Measurements from ENCODE around the gene ACTA1.
"Not testable (repeated sequence)": the region's sequence is repeated elsewhere in the genome, so short reads cannot be mapped to it uniquely, and the experiment has no call there.

The ACTA1 gene

DNA sequence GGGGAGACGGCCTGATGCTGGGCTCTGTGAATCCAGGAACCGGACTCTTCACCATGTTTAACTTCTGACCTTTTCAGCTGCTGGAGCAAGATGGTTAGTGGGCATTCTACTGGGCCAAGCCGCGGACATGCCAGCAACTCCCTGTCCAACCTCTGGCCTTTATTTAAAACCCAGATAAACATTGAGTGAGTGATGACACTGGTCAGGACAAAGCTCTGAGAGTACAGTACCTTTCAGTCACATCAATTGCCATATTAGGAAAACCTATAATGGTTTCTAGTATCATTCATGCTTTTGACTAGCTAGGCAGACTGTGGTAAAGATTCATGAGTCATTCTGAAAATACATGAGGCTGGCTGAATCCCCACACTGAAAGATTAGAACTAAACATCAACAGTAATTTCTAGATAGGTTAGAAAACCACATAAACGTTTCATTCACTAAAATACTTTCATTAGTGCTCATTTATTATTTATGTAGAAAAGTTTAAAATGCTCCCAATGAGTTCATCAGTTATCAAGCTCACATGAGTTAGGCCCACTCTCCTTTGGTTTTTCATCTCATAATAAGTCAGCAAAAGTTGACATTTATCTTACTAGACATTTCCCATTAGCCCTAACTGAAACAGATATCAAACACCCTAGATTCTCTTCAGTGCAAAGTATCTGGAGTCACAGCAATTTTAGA lies 7.1 kb upstream of the ACTA1 start:
- DNase-seq (ENCODE audit: low read depth in 3 of 3), result no peak

- DNase-seq (ENCODE audit: low read depth in 3 of 3), result no peak
These were observed 4.1 kb upstream of the ACTA1 start for GRCh38 chr1:229438021-229438420.

GRCh38 chr1:229437443-229437842 lies 3.5 kb upstream of the ACTA1 start:
- DNase-seq (ENCODE audit: low read depth in 3 of 3), result no peak

- DNase-seq (ENCODE audit: low read depth in 3 of 3), result no peak
These were observed 2.3 kb upstream of the ACTA1 start for GRCh38 chr1:229436201-229436600.

DNA sequence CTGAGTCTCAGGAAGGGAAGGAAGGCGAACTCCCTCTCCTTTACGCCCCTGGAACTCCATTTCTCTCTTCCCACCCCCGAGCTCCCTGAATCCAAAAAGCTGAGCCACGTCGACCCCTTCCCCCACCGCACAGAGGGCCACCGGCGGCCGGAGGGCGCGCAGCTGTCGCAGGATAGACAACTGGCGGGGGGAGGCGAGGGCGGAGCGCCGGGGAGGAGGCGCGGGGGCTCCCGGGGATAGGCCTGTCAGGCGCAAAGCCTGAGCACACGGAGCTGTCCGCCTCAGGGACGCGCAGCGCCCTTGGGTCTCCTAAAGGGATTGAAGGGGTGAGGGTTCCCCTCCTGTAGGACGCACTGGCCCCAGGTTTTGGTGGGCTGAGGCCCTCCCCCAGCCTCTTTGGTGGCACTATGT lies 752 bp upstream of the ACTA1 start:
- no peak for DNase-seq (ENCODE audit: low read depth in 3 of 3)

- DNase-seq (ENCODE audit: low read depth in 3 of 3), result no peak
These were observed 410 bp downstream of the ACTA1 start for GRCh38 chr1:229433364-229434004.

GRCh38 chr1:229432905-229433304 lies 989 bp downstream of the ACTA1 start:
- DNase-seq (ENCODE audit: low read depth in 3 of 3), result no peak

GRCh38 chr1:229432116-229432461 lies 1.8 kb downstream of the ACTA1 start:
- DNase-seq (ENCODE audit: low read depth in 3 of 3), result no peak

- no peak for DNase-seq (ENCODE audit: low read depth in 3 of 3)
These were observed 2.4 kb downstream of the ACTA1 start for GRCh38 chr1:229431284-229432115.

- DNase-seq (ENCODE audit: low read depth in 3 of 3), result no peak
These were observed 3.1 kb downstream of the ACTA1 start for GRCh38 chr1:229430761-229431283.

GRCh38 chr1:229428256-229428655 lies 5.6 kb downstream of the ACTA1 start:
- no peak for DNase-seq (ENCODE audit: low read depth in 3 of 3)

DNA sequence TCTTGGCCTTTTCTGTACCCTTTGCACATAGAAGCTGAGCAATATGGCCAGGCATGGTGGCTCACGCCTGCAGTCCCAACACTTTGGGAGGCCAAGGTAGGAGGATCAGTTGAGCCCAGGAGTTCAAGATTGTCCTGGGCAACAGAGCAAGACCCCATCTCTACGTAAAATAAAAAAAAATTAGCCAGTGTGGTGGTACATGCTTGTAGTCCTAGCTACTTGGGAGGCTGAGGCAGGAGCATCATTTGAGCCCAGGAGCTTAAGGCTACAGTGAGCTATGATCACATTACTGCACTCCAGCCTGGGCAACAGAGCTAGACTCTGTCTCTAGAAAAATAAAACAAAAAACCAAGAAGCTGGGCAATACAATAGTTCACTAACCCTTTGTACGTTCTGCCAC lies 6.3 kb downstream of the ACTA1 start:
- DNase-seq (ENCODE audit: low read depth in 3 of 3), result no peak

DNA sequence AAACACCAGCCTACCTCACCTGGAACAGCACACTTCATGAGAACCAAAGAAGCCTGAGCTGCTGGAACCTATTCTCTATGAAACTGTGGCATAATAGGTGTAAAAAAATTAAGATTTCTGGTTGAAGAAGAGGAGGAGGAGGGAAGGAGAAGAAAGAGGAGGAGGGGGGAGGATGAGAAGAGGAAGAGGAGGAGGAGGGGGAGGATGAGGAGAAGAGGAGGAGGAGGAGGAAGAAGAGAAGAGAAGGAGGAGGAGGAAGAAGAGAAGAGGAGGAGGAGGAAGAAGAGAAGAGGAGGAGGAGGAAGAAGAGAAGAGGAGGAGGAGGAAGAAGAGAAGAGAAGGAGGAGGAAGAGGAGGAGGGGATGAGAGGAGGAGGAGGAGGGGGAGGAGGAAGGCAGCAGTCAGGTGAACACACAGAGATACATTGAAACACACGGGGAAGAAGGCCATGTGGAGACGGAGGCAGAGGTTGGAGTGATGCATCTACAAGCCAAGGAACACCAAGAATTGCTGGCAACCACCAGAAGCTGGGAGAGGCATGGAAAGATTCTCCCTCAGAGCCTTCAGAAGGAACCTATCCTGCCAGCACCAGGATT lies 8.2 kb downstream of the ACTA1 start:
- no peak for DNase-seq (ENCODE audit: low read depth in 3 of 3)

GRCh38 chr1:229420765-229421164 lies 13.1 kb downstream of the ACTA1 start:
- DNase-seq (ENCODE audit: low read depth in 3 of 3), result no peak

DNA sequence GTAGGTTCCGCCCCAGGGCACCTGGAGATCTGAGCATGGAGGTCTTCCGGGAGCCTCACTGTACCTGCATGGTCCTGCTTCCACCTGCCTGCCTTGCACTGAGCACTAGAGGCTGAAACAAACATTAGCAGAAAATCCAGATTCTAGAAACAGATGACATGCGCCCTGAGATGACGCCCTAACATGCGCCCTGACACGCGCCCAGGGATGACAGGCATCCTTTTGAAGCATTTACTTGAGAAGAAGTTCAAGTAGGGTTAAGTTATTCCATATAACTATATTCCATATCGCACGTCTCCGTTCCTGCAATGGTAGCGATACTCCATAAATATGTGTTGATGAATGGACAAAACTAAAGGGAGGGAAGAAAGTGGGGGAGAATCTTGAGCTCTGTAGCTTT lies 13.7 kb downstream of the ACTA1 start:
- no peak for DNase-seq (ENCODE audit: low read depth in 3 of 3)

DNA sequence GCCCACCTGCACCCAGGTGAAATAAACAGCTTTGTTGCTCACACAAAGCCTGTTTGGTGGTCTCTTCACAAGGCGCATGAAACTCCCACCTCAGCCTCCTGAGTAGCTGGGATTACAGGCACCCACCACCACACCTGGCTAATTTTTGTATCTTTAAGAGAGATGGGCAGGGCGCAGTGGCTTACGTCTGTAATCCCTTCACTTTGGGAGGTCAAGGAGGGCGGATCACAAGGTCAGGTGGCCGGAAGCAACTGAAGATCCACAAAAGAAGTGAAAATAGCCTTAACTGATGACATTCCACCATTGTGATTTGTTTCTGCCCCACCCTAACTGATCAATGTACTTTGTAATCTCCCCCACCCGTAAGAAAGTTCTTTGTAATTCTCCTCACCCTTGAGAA lies 15.3 kb downstream of the ACTA1 start:
- not testable (repeated sequence) for DNase-seq (ENCODE audit: low read depth in 3 of 3)

DNA sequence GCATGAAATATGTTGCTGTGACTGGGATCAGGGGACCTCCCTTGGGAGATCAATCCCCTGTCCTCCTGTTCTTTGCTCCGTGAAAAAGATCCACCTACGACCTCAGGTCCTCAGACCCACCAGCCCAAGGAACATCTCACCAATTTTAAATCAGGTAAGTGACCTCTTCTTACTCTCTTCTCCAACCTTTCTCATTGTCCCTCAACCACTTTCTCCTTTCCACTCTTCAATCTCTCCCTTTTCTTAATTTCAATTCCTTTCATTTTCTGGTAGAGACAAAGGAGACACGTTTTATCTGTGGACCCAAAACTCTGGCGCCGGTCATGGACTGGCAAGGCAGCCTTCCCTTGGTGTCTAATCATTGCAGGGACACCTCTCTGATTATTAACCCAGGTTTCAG lies 21.1 kb downstream of the ACTA1 start:
- not testable (repeated sequence) for DNase-seq (ENCODE audit: low read depth in 3 of 3)

DNA sequence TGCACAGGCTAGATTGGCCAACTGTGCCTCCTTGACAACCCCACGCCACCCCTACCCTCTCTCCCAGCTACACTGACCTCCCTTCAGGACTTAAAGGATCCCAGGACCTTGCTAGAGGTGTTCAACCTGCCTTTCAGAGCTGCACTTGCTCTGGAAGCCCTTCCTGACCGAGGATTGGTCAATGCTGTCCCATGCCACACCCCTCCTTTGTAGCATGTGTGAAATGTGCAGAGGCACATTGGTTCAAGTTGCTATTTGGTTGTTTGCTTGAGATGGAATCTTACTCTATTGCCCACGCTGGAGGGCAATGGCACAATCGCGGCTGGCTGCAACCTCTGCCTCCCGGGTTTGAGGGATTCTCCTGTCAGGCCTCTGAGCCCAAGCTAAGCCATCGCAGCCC lies 21.8 kb downstream of the ACTA1 start:
- DNase-seq (ENCODE audit: low read depth in 3 of 3), result no peak

DNA sequence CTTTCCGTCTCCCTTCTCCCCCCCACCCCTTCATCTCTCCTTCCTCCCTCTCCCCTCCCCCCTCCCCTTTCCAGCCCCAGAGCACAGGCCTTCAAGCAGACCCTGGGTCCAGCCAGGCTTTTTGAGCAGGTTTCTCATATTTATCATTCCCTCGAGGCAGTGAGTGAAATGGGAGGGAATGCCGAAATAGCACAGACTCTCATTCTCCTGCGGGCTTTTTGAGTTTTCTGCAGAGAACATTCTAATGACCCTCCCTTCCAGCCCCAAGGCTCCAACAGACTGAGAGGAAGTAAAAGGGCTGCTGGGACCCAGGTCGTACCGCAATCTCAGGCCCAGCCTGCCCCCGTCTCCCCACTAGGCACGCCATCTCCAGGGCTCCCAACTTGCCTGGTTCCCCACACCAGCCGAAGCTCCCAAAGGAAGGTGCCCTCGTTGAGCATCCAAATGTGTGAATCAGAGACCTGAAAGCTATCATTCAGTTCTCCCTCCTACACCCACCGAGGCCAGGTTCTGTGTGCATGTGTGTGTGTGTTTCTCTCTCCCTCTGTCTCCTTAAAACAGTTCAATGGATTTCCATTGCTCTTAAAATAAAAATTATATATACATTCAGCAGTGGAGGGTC lies 22.3 kb downstream of the ACTA1 start:
- DNase-seq (ENCODE audit: low read depth in 3 of 3), result no peak

- no peak for DNase-seq (ENCODE audit: low read depth in 3 of 3)
These were observed 23.0 kb downstream of the ACTA1 start for GRCh38 chr1:229410692-229411433.

- DNase-seq (ENCODE audit: low read depth in 3 of 3), result no peak
These were observed 23.6 kb downstream of the ACTA1 start for GRCh38 chr1:229410370-229410691.
